HEK293T (cell line): ENCODE measurements around the gene AFAP1L2.

Source experiments
- BHLHE40 ChIP-seq: fragments of 450-650 bp; IDR thresholded peaks from 2 replicates; pipeline ENCODE4 v1.6.1; 2016; ENCODE audit warnings: mild to moderate bottlenecking, moderate library complexity, borderline replicate concordance
- CTBP1 ChIP-seq: fragments of 450-650 bp; IDR thresholded peaks from 2 replicates; pipeline ENCODE4 v1.6.1; 2016; ENCODE audit warnings: borderline replicate concordance
- ELF4 ChIP-seq: fragments of 450-650 bp; IDR thresholded peaks from 2 replicates; pipeline ENCODE4 v1.6.1; 2017; ENCODE audit warnings: antibody characterized with exemption
- FOXA1 ChIP-seq: fragments of 450-650 bp; IDR thresholded peaks from 2 replicates; pipeline ENCODE4 v1.6.1; 2016; ENCODE audit warnings: mild to moderate bottlenecking
- FOXK2 ChIP-seq: fragments of 450-650 bp; IDR thresholded peaks from 2 replicates; pipeline ENCODE4 v1.6.1; 2016; ENCODE audit warnings: mild to moderate bottlenecking
- FOXM1 ChIP-seq: fragments of 450-650 bp; IDR thresholded peaks from 2 replicates; pipeline ENCODE4 v1.6.1; 2017; ENCODE audit warnings: mild to moderate bottlenecking, borderline replicate concordance
- L3MBTL2 ChIP-seq: fragments of 450-650 bp; conservative IDR thresholded peaks from 2 replicates; pipeline ENCODE4 v1.6.1; 2016; ENCODE audit warnings: mild to moderate bottlenecking
- LEF1 ChIP-seq: fragments of 450-650 bp; IDR thresholded peaks from 2 replicates; pipeline ENCODE4 v1.6.1; 2017; ENCODE audit warnings: mild to moderate bottlenecking, borderline replicate concordance
- NFRKB ChIP-seq: fragments of 450-650 bp; IDR thresholded peaks from 2 replicates; pipeline ENCODE4 v1.6.1; 2016; ENCODE audit warnings: mild to moderate bottlenecking, moderate library complexity
- PKNOX1 ChIP-seq: fragments of 450-650 bp; IDR thresholded peaks from 2 replicates; pipeline ENCODE4 v1.6.1; 2016
- SP1 ChIP-seq: fragments of 450-650 bp; IDR thresholded peaks from 2 replicates; pipeline ENCODE4 v1.6.1; 2017
- SUZ12 ChIP-seq: fragments of 450-650 bp; IDR thresholded peaks from 2 replicates; pipeline ENCODE4 v1.6.1; 2016; ENCODE audit warnings: mild to moderate bottlenecking
- TARDBP ChIP-seq: fragments of 450-650 bp; IDR thresholded peaks from 2 replicates; pipeline ENCODE4 v1.6.1; 2016
- ZNF384 ChIP-seq: fragments of 450-650 bp; IDR thresholded peaks from 2 replicates; pipeline ENCODE4 v1.6.1; 2016

DNA sequence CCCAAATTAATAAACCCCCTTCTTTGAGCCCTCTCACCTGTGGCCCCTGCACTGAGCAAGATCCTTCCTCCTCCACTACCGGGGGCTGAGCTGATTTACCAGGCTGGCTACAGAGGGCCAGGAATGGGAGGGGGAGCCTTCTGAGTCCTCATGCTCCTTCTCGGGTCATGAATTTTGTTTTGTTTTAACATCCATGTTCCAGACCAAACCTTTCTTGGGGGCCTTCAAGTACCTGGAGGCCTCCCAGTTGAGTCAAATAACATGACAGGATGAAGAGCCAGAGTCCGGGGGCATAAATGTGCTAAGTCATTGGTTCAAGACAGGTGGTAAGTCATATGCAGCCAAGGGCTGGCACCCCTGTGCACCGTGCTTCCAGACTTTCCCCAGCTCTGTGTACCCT lies 39.6 kb downstream of the AFAP1L2 start:
- TF ChIP-seq L3MBTL2 = no peak
- no peak for TF ChIP-seq SUZ12
- no peak for TF ChIP-seq SP1
- TF ChIP-seq BHLHE40 = no peak
- no peak for TF ChIP-seq FOXA1
- TF ChIP-seq ZNF384 = no peak
- no peak for TF ChIP-seq PKNOX1
- no peak for TF ChIP-seq LEF1
- TF ChIP-seq ELF4 = no peak
- TF ChIP-seq TARDBP = no peak
- TF ChIP-seq FOXM1 = no peak
- TF ChIP-seq FOXK2 = no peak
- TF ChIP-seq NFRKB = no peak
- no peak for TF ChIP-seq CTBP1
